GM19099 (cell line): ENCODE results near the gene TIMM10.

ENCODE experiments used
- POLR2A ChIP-seq: IDR thresholded peaks from 3 replicates; pipeline ENCODE4 v1.6.1; 2011; ENCODE audit warnings: low read depth; ENCODE audit not compliant: insufficient read length; ENCODE audit errors: extremely low read depth

Gene TIMM10, protein sequence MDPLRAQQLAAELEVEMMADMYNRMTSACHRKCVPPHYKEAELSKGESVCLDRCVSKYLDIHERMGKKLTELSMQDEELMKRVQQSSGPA

DNA sequence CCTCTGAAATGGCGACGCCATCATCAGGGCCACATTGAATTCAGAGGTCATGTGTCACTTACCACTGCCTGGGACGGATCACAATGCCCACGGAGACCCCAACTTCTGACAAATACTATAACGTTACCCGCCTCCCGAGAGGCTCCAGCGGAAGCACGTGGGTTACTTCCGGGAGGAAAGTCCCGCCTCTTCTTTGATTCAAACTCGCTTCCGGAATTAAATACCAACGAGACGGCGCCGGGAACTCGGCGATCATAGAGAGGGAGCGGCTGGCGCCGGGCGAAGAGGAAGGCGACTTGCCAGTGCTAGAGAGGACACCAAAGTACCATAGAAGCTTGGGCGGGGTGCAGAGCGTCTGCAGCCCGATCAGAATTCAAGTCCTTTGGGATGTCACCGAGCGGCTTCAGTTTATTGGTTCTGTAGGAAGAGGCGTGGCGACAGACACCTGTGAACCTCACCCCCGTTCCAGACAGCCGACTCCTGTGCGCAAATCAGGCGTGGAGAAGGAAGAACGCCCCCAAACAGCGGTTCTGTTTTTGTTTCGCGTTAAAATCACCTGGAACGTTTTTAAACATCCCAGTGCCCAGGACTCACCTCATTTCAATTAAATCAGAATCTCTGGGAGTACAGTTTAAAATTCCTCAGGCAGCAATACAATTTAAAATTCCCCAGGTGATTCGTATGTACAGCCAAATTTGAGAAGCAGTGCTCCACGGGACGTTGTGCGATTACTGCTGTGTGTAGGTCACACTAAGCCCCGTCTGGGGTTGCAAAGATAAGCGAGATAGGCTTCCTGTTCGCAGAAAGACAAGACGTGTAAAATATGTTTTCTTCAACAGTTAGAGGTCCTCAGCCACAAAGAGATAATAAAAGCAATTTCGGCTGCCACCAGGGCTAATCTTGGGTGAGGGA lies at the start of gene TIMM10:
Gene TIMM10, minus strand, starts transcription at position 159 of the 912 bp plus-strand sequence. CDS start 565 bp downstream, outside the sequence.
- TF ChIP-seq POLR2A, result peak; percentile 69

GRCh38 chr11:57574061-57574460 lies 43.5 kb upstream of the TIMM10 start:
- no peak for TF ChIP-seq POLR2A

- TF ChIP-seq POLR2A, result no peak
Observed at GRCh38 chr11:57571606-57572005, 41.1 kb upstream of the TIMM10 start.

DNA sequence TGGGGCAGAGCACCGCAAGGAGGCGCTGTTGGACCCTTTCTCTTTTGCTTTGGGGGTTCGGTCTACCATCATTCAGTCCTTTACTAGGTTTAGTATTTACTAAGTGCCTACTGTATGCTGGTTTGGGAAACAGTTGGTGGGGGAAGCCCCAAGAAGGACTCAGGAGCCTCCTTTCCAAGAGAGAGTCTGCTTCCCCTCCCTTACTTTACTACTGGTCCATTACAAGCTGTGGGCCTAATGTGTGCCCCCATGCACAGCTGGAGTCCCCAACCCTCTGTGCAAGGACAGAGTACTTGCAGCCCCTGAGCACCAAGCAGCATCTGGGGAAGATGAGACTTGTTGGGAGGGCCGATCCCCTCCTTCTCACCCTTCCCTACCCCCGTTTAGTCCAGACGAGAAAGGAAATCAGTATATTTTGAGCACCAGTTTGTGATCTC lies 37.8 kb upstream of the TIMM10 start:
- TF ChIP-seq POLR2A, result no peak

DNA sequence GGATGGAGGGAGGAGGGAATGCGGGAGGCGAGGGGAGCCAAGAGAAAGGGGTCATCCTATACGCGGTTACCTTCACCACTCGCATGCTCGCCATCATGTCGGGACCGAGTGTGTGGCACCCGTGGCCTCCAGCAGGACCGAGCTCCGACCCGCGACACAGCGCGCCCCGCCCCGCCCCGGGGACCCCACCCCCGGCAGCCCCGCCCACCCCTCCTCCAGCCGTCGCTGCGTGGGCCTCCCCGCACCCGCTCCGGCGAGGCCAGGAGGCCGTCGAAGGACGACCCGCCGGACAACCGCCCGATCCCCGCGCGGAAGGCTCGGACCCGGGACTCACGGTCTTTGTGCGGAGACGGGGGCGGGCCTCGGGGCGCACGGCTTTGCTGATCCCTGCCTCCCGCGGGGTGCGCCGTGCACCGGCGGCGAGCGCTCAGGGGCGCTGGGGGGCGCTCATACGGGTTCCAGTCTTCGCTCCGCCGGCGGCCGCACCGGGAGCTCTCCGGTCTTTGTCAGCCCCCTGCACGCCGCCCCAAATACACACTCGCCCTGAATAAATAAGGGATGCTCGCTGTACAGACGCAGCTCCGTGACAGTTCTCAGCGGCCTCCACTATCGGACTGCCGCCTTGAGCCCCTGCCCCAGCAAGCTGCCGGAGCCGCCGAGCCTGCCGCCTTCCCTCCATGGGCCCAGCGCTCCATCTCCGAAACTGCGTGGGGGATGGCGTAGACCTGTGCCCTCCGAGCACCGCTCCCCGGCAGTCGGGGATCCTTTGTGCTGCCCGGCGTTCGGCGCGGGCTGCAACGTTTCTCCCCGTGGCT lies 37.2 kb upstream of the TIMM10 start, which contains the start of gene UBE2L6:
Gene UBE2L6, minus strand, starts transcription at position 158 of the 815 bp plus-strand sequence. Its CDS starts 61 bp downstream, at position 97.
- peak; percentile 76 for TF ChIP-seq POLR2A

- no peak for TF ChIP-seq POLR2A
Observed at GRCh38 chr11:57566905-57567514, 36.5 kb upstream of the TIMM10 start.

GRCh38 chr11:57566005-57566904 lies 35.7 kb upstream of the TIMM10 start:
- TF ChIP-seq POLR2A, result peak; percentile 53

GRCh38 chr11:57562596-57562995 lies 32.0 kb upstream of the TIMM10 start:
- no peak for TF ChIP-seq POLR2A

GRCh38 chr11:57560146-57560545 lies 29.6 kb upstream of the TIMM10 start:
- TF ChIP-seq POLR2A, result no peak

DNA sequence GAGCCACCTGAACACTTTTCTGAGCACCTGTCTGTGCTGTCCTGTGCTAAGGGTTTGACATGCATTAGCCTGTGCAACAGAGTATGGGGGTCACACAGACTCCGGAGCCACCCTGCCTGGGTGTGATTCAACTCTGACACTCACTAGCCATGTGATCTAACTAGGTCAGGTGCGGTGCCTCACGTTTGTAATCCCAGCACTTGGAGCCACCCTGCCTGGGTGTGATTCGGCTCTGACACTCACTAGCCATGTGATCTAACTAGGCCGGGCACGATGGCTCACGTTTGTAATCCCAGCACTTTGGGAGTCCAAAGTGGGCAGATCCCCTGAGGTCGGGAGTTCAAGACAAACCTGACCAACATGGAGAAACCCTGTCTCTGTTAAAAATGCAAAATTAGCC lies 25.5 kb upstream of the TIMM10 start:
- TF ChIP-seq POLR2A, result no peak

DNA sequence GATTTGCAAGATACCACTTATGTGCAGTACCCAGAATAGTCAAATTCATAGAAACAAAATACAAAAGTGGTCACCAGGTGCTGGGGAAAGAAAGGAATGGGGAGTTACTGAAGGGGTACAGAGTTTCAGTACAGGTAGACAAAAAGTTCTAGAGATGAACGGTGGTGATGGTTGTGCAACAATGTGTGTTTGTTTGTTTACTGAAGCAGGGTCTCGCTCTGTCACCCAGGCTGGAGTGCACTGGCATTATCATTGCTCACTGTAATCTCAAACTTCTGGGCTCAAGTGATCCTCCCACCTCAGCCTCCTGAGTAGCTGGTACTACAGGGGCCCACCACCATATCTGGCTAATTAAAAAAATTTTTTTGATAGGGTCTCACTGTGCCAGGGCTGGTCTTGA lies 24.8 kb upstream of the TIMM10 start:
- TF ChIP-seq POLR2A, result no peak

GRCh38 chr11:57552479-57552878 lies 21.9 kb upstream of the TIMM10 start:
- no peak for TF ChIP-seq POLR2A

GRCh38 chr11:57551941-57552340 lies 21.4 kb upstream of the TIMM10 start:
- no peak for TF ChIP-seq POLR2A

- TF ChIP-seq POLR2A, result no peak
Observed at GRCh38 chr11:57549983-57550382, 19.4 kb upstream of the TIMM10 start.
